Spleen (tissue), 7 donors: ENCODE measurements around the gene SMG9.

Experiments used
- CTCF ChIP-seq, 11 experiments: fragments of 200-600 bp in 7 of 11; fragments of 450-650 bp in 4 of 11; sonication (generic) in 4 of 11; IDR thresholded peaks in 8 of 11; conservative IDR thresholded peaks in 3 of 11; 1 replicate in 7 of 11; 2 replicates in 4 of 11; pipeline versions ENCODE4 v1.4.0 to v1.8.0; 2016 to 2021; ENCODE audit warnings: antibody characterized with exemption in 11 of 11, inconsistent platforms in 4 of 11, mild to moderate bottlenecking in 1 of 11
- POLR2A ChIP-seq, 3 donors: fragments of 450-650 bp; IDR thresholded peaks; one replicate each; pipeline ENCODE4 v1.5.1; 2017; ENCODE audit warnings: antibody characterized with exemption in 3 of 3, mild to moderate bottlenecking in 1 of 3
- POLR2AphosphoS5 ChIP-seq, 3 donors: sonication (generic); formaldehyde crosslinking; IDR thresholded peaks; one replicate each; pipeline ENCODE4 v1.5.1; 2017; ENCODE audit warnings: antibody characterized with exemption in 3 of 3
- donor health status: DM: no; HTN: no; CAD: no; lungs with moderate emphysema.
- donor health status: DM: no; HTN: no; CAD: no.
- donor health status: DM: no; HTN: no; CAD: no.

- TF ChIP-seq CTCF (IDR thresholded peaks at IDR 0.05 in 8 of 11, conservative IDR thresholded peaks at IDR 0.05 in 3 of 11) (no peak), POLR2A (IDR thresholded peaks at IDR 0.05) (no peak), POLR2AphosphoS5 (IDR thresholded peaks at IDR 0.05) (no peak)
Observed at GRCh38 chr19:43721469-43722048, 33.2 kb downstream of the SMG9 start.
